Measurements from ENCODE around the gene TEX51.

TEX51 gene

DNA sequence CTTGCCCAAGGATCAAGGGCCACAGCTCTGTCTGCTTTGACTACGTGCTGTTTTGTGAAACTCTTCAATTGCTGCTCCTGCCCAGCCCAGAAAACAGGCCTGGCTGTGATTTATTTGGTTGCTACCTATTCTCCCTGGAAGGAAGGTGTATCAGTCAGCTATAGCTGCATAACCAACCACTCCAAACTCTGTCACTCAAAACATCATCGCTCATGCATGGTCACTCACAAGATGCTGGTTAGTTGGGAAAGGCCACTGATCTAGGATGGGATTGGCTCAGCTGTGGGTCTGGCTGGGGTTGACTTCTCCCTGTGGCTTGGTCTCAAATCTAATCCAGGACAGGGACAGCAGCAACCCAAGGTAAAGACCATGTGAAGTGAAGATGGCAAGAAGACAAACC, 14.6 kb downstream of the TEX51 start:
- Histone ChIP-seq H3K9me3 (ENCODE audit: insufficient read depth, low read length) (peaks cover 6% of the 10 kb centered on the region; the same call in 1 of the 2 replicates), H3K27me3 (ENCODE audit: insufficient read depth, insufficient read length) (no peaks in the 10 kb centered on the region), H3K36me3 (ENCODE audit: insufficient read depth, insufficient read length, low read length) (no peaks in the 10 kb centered on the region), H3K4me1 (ENCODE audit: insufficient read depth, insufficient read length) (no peaks in the 10 kb centered on the region), H3K9ac (ENCODE audit: insufficient read length, low read depth) (no peak overlapping the region), H3K4me3 (ENCODE audit: insufficient read length, low read depth) (no peak overlapping the region)
- DNase-seq (ENCODE audit: low read depth, low spot score): no peak
- TF ChIP-seq ZNF274 (IDR thresholded peaks at IDR 0.05; ENCODE audit: low read depth, low read length) (no peak), YY1 (IDR thresholded peaks at IDR 0.05; ENCODE audit: insufficient read depth, insufficient read length) (no peak), SUZ12 (IDR thresholded peaks at IDR 0.05; ENCODE audit: extremely low read depth, insufficient read depth, insufficient read length) (no peak)

DNA sequence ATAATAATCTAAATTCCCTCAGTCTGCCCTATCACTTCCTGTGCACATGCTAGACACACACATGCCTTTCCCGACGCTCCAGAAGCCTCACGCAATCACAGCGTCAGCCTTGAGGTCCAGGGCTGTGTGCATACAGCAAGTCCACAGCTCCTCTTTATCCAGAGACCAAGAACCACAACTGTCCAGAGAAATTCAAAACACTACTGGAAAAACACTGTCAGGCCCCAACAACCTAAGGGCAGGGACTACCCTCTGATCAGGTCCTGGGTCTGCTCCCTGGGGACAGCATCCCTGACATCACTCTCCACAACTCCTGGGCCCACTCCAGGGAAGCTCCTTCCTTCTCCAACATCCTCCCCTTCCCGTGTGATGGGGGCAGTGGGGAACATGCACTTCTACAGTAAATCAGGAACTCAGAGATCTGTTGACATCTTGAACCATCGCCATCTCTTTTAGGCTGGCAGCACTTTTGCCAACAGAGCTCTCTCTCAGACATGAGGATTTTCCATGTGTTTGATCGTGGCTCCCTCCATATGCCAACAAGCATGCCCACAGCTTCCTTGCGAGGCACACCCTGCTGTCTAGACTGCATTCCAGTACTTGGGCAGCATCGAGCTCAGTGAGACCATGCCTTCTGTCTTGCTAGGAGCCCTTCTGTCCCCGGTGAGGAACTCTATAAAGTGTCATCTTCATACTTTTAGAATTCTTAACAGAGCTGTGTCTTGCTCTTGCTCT, 15.4 kb downstream of the TEX51 start:
- H3K4me1 ChIP-seq (ENCODE audit: insufficient read depth, insufficient read length): no peaks in the 10 kb centered on the region
- H3K9ac ChIP-seq (ENCODE audit: insufficient read length, low read depth): no peak overlapping the region
- H3K27me3 ChIP-seq (ENCODE audit: insufficient read depth, insufficient read length): no peaks in the 10 kb centered on the region
- no peaks in the 10 kb centered on the region for H3K36me3 ChIP-seq (ENCODE audit: insufficient read depth, insufficient read length, low read length)
- no peak for DNase-seq (ENCODE audit: low read depth, low spot score)
- TF ChIP-seq YY1 (IDR thresholded peaks at IDR 0.05; ENCODE audit: insufficient read depth, insufficient read length) (no peak), SUZ12 (IDR thresholded peaks at IDR 0.05; ENCODE audit: extremely low read depth, insufficient read depth, insufficient read length) (no peak), ZNF274 (IDR thresholded peaks at IDR 0.05; ENCODE audit: low read depth, low read length) (no peak)
- peaks cover 12% of the 10 kb centered on the region; the same call in 1 of the 2 replicates for H3K9me3 ChIP-seq (ENCODE audit: insufficient read depth, low read length)
- no peak overlapping the region for H3K4me3 ChIP-seq (ENCODE audit: insufficient read length, low read depth)

DNA sequence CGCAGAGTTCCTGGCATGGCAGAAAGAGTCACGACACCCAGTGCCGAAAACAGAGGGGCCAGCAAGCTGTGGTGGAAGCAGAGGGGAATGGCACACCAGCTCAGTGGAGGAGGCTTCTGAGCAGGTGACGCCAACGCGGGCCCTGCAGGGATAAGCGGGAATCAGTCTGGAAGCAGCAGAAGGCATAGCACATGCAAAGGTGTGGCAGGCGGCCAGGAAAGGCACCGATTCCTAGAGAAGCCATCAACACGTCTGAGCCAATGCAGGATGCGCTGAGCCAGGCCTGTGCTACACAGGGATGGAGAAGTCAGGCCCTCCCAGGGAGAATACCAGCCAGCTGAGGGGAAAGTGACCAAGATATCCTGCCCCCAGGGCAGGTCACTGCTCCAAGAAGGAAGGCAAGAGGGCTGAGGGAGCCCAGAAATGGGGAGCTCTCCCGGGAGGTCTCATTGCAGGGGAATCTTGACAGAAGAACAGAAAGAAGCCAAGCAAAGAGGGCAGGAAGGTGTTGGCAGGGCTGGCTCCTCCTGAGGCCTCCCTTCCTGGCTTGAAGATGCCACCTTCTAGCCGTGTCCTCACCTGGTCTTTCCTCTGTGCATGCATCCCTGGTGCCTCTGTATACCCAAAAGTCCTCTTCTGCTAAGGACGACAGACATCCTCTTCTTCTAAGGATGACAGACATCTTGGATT, 16.3 kb downstream of the TEX51 start:
- TF ChIP-seq ZNF274 (IDR thresholded peaks at IDR 0.05; ENCODE audit: low read depth, low read length) (no peak), SUZ12 (IDR thresholded peaks at IDR 0.05; ENCODE audit: extremely low read depth, insufficient read depth, insufficient read length) (no peak), YY1 (IDR thresholded peaks at IDR 0.05; ENCODE audit: insufficient read depth, insufficient read length) (no peak)

DNA sequence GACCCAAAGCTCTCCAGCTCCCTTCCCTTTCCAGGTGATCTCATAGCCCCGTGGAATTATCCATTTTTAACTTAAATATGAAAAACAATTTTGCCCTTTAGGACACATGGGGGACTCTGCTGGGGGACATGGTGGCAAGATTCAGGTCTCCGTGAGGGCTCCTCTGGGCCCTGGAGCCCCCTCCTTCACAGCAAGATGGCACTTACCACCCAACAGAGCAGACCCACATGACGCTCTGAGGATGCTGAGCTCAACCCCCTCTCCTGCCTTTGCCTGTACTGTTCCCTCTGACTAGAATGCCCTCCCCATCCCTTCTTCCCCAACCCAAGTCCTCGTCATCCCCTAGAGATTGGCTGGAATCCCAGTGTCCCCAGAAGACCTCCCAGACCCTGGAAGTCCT, 17.2 kb downstream of the TEX51 start:
- no peaks in the 10 kb centered on the region for H3K27me3 ChIP-seq (ENCODE audit: insufficient read depth, insufficient read length)
- peaks cover 23% of the 10 kb centered on the region; the same call in 1 of the 2 replicates for H3K9me3 ChIP-seq (ENCODE audit: insufficient read depth, low read length)
- H3K36me3 ChIP-seq (ENCODE audit: insufficient read depth, insufficient read length, low read length): no peaks in the 10 kb centered on the region
- no peak overlapping the region for H3K4me3 ChIP-seq (ENCODE audit: insufficient read length, low read depth)
- no peaks in the 10 kb centered on the region for H3K4me1 ChIP-seq (ENCODE audit: insufficient read depth, insufficient read length)
- no peak overlapping the region for H3K9ac ChIP-seq (ENCODE audit: insufficient read length, low read depth)
- no peak for TF ChIP-seq SUZ12 (IDR thresholded peaks at IDR 0.05; ENCODE audit: extremely low read depth, insufficient read depth, insufficient read length)
- TF ChIP-seq YY1 (IDR thresholded peaks at IDR 0.05; ENCODE audit: insufficient read depth, insufficient read length): no peak
- TF ChIP-seq ZNF274 (IDR thresholded peaks at IDR 0.05; ENCODE audit: low read depth, low read length): no peak
- no peak for DNase-seq (ENCODE audit: low read depth, low spot score)

More for the DNA sequence above, 16.3 kb downstream of the TEX51 start:
- no peaks in the 10 kb centered on the region for H3K4me1 ChIP-seq (ENCODE audit: insufficient read depth, insufficient read length)
- no peaks in the 10 kb centered on the region for H3K36me3 ChIP-seq (ENCODE audit: insufficient read depth, insufficient read length, low read length)
- H3K27me3 ChIP-seq (ENCODE audit: insufficient read depth, insufficient read length): no peaks in the 10 kb centered on the region
- peaks cover 20% of the 10 kb centered on the region; the same call in 1 of the 2 replicates for H3K9me3 ChIP-seq (ENCODE audit: insufficient read depth, low read length)
- no peak for DNase-seq (ENCODE audit: low read depth, low spot score)
- H3K9ac ChIP-seq (ENCODE audit: insufficient read length, low read depth): no peak overlapping the region
- H3K4me3 ChIP-seq (ENCODE audit: insufficient read length, low read depth): no peak overlapping the region

DNA sequence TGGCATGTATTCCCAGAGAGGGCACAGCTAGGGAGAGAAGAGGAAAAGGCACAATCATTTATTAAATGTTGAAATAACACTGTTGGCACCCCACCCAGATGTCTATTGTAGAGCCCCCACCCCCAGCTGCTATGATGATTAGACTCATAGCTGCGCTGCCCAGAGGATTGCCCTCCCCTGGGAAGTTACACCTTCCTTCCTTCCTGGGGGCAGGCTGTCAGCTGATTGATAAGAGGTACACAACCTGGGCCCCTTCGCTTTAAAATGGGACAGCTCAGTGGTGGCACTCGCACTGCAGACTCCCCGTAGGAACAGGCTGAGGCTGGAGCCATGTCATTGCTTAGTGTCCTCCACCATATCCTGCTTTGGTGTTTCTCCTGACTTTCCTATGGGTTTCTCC, 18.1 kb downstream of the TEX51 start:
- Histone ChIP-seq H3K9ac (ENCODE audit: insufficient read length, low read depth) (no peak overlapping the region), H3K27me3 (ENCODE audit: insufficient read depth, insufficient read length) (no peaks in the 10 kb centered on the region), H3K9me3 (ENCODE audit: insufficient read depth, low read length) (peaks cover 23% of the 10 kb centered on the region; the same call in 1 of the 2 replicates), H3K36me3 (ENCODE audit: insufficient read depth, insufficient read length, low read length) (no peaks in the 10 kb centered on the region), H3K4me1 (ENCODE audit: insufficient read depth, insufficient read length) (no peaks in the 10 kb centered on the region), H3K4me3 (ENCODE audit: insufficient read length, low read depth) (no peak overlapping the region)
- DNase-seq (ENCODE audit: low read depth, low spot score): no peak
- TF ChIP-seq YY1 (IDR thresholded peaks at IDR 0.05; ENCODE audit: insufficient read depth, insufficient read length): no peak
- TF ChIP-seq SUZ12 (IDR thresholded peaks at IDR 0.05; ENCODE audit: extremely low read depth, insufficient read depth, insufficient read length): no peak
- no peak for TF ChIP-seq ZNF274 (IDR thresholded peaks at IDR 0.05; ENCODE audit: low read depth, low read length)

DNA sequence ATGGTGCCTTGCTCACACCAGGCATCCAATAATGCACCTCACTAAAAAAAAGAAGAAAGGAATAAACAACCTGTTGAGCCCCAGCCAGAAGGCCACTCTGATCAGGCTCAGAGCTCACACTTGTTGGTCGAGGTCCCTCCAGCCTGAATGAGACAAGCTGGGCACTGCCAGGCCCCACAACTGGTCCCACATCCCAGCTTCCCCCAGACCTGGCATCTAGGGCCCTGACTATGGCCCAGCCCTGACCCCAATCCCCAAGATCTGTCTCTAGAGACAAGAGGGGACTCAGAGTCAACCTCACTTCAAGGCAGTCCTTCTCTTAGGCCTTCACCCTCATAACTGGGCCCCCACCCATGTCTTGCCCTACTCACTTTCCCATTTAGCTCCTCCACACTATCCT, 22.4 kb downstream of the TEX51 start:
- H3K9ac ChIP-seq (ENCODE audit: insufficient read length, low read depth): no peak overlapping the region
- peaks cover 24% of the 10 kb centered on the region; the same call in 1 of the 2 replicates for H3K9me3 ChIP-seq (ENCODE audit: insufficient read depth, low read length)
- H3K36me3 ChIP-seq (ENCODE audit: insufficient read depth, insufficient read length, low read length): no peaks in the 10 kb centered on the region
- H3K27me3 ChIP-seq (ENCODE audit: insufficient read depth, insufficient read length): no peaks in the 10 kb centered on the region
- no peaks in the 10 kb centered on the region for H3K4me1 ChIP-seq (ENCODE audit: insufficient read depth, insufficient read length)
- DNase-seq (ENCODE audit: low read depth, low spot score): no peak
- H3K4me3 ChIP-seq (ENCODE audit: insufficient read length, low read depth): no peak overlapping the region
- TF ChIP-seq YY1 (IDR thresholded peaks at IDR 0.05; ENCODE audit: insufficient read depth, insufficient read length) (no peak), SUZ12 (IDR thresholded peaks at IDR 0.05; ENCODE audit: extremely low read depth, insufficient read depth, insufficient read length) (no peak), ZNF274 (IDR thresholded peaks at IDR 0.05; ENCODE audit: low read depth, low read length) (no peak)

DNA sequence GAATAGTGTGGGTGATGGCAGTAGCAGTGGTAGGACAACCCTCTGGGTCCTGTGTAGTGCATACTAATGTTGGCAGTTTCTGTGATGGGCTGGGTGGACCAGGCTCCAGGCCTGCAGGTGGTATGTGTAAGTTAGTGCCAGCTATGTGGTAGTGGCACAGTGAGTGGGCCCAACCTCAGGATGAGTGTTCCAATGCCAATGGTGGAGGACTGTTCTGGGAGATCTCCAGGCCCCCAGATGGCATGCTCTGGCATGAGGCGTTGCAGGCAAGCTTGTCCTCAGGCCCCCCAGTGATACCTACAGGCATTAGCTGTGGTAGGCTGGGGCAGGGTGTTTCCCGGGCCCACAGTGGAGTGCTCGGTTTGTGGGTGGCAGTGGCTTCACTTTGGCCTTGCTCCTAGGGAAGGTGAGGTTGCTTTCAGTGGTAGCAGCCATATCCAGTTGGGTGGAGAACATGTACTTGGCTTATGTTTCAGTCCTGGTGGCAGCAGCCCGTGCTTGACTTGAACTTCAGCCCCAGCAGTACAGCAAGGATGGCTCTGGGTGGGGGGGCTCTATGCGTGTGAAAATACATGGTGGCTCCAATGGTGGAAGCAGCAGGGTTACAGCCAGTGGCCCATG, 32.4 kb downstream of the TEX51 start:
- H3K9ac ChIP-seq (ENCODE audit: insufficient read length, low read depth): no peak overlapping the region
- no peaks in the 10 kb centered on the region for H3K36me3 ChIP-seq (ENCODE audit: insufficient read depth, insufficient read length, low read length)
- no peaks in the 10 kb centered on the region for H3K4me1 ChIP-seq (ENCODE audit: insufficient read depth, insufficient read length)
- H3K27me3 ChIP-seq (ENCODE audit: insufficient read depth, insufficient read length): no peaks in the 10 kb centered on the region
- no peak overlapping the region for H3K4me3 ChIP-seq (ENCODE audit: insufficient read length, low read depth)
- DNase-seq (ENCODE audit: low read depth, low spot score): no peak
- peaks cover 7% of the 10 kb centered on the region; the same call in 1 of the 2 replicates for H3K9me3 ChIP-seq (ENCODE audit: insufficient read depth, low read length)
- TF ChIP-seq YY1 (IDR thresholded peaks at IDR 0.05; ENCODE audit: insufficient read depth, insufficient read length) (no peak), ZNF274 (IDR thresholded peaks at IDR 0.05; ENCODE audit: low read depth, low read length) (no peak), SUZ12 (IDR thresholded peaks at IDR 0.05; ENCODE audit: extremely low read depth, insufficient read depth, insufficient read length) (no peak)

Measured in NT2/D1 (cell line).